ENCODE data around the gene COL6A1.
"Not testable (repeated sequence)": the region's sequence is repeated elsewhere in the genome, so short reads cannot be mapped to it uniquely, and the experiment has no call there.

COL6A1 gene

DNA sequence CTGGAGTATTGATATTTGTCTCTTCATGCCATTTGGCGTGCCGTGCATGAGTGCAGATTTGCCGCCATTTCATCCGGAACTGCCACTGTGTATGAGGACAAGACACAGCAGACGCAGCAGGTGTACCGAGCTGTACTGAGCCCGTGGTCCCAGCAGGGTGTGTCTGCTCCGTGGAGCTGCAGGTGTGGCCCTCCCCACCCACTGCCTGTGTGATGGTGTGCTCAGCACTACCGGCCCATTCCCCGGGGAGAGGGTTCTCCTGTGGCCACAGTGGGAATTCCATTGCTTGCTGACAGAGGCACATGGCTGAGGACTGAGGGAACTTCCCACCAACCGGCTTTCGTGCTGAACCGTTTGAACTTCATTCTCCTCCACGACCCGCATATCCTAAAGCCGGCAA lies 34.3 kb upstream of the COL6A1 start:
- no peak for DNase-seq (ENCODE audit: low read depth)

- DNase-seq (ENCODE audit: low read depth): no peak
Measured at GRCh38 chr21:45947716-45948255, 33.8 kb upstream of the COL6A1 start.

GRCh38 chr21:45948576-45949141 lies 32.9 kb upstream of the COL6A1 start:
- DNase-seq (ENCODE audit: low read depth): no peak

DNA sequence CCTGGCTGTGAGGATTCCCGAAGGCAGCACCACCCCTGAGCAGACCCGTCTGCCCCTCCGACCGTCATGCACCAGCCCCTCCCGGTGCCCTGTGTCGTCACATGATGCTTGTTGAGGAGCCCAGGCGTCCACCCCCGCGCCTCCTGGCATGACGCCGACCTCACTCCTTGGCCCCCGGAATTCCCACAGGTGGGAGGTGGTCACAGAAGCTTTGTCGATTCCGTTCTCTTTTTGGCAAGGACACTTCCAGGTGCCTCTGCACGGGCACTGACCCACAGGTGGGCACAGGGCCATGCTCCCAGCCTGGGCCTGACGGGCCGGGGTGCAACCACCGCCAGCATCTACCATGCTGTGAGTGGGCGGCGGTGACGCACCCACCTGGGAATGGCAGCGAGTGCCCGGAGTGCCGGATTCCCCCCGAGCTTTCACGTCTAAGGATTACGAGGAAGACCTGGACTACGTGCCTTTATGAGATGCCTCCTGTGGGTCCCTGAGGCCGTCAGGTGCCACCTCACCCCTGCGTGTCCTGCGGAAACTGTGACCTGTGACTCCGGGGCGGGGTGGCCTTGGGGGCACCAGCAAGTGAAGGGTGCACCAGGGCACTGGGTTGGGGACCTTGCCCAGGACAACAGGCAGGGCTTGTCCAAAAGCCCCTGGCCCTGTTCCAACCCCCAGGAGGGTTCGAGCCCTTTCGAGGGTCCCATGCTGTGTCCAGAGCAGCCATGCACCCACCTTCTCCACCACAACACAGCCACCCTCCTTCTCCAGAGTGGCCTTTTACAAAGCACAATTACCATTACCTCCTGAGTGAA lies 31.4 kb upstream of the COL6A1 start:
- no peak for DNase-seq (ENCODE audit: low read depth)

- no peak for DNase-seq (ENCODE audit: low read depth)
Measured at GRCh38 chr21:45950740-45951515, 30.6 kb upstream of the COL6A1 start.

GRCh38 chr21:45951676-45952075 lies 29.9 kb upstream of the COL6A1 start:
- no peak for DNase-seq (ENCODE audit: low read depth)

DNA sequence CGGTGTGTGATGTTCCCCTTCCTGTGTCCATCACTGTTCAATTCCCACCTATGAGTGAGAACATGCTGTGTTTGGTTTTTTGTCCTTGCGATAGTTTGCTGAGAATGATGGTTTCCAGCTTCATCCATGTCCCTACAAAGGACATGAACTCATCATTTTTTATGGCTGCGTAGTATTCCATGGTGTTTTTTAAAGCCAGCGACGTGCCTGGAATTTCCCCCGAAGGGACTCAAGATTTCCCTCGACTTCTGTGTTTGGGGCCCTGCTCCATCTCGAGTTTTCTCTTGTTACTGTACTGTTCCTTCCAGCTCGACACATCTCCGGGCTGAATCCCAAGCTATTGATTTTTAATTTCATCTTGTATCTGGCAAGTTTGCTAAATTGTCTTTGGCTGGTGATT lies 29.0 kb upstream of the COL6A1 start:
- not testable (repeated sequence) for DNase-seq (ENCODE audit: low read depth)

- no peak for DNase-seq (ENCODE audit: low read depth)
Measured at GRCh38 chr21:45952974-45953373, 28.6 kb upstream of the COL6A1 start.

DNA sequence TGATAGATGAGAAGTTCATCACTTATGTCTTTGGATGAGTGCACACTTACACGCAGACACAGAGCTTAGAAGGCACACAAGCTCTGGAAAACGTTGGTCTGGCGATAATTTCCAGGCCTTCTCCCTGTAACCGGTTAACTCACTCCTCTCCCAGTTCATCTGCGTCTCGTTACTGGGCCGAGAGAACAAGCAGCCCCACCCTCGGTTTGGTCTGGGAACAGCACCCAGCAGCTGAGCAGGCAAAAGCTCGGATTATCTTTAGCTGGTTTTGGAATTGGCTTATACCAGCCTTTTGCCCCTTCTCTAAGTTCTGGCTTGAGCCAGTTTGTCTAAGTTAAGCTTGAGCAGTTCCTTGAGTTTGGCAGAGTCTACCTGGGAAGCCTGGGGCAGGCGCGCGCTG lies 27.3 kb upstream of the COL6A1 start:
- no peak for DNase-seq (ENCODE audit: low read depth)

DNA sequence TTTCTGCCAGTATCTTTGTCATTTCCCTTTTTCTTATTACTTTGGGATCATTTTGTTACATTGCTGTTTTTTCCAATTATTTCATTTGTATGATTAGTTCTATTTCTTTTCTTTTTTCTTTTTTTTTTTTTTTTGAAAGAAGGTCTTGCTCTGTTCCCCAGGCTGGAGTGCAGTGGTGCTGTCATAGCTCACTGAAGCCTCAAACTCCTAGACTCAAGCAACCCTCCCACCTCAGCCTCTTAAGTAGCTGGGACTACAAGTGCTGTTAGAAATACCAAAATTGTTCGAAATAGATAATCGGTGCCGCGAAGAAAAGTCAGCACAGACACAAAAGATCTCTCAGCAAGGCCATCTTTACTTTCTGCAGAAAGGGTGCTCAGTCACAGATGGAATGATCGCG lies 26.6 kb upstream of the COL6A1 start:
- DNase-seq (ENCODE audit: low read depth): no peak

DNA sequence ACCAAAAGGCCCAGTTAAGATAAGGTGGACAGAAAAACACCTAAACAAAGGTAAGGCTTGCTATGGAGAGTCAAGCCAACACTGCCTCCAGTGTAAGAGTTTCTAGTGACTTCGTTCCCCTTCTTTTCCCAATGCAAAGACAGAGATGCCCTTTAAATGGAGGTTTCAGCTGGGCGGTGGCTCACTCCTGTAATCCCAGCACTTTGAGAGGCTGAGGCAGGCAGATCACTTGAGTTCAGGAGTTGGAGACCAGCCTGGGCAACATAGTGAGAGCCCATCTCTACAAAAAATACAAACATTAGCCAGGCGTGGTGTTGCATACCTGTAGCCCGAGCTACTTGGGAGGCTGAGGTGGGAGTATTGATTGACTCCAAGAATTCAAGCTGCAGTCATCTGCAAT lies 24.0 kb upstream of the COL6A1 start:
- no peak for DNase-seq (ENCODE audit: low read depth)

- no peak for DNase-seq (ENCODE audit: low read depth)
Measured at GRCh38 chr21:45957981-45958600, 23.5 kb upstream of the COL6A1 start.

GRCh38 chr21:45959182-45959581 lies 22.4 kb upstream of the COL6A1 start:
- no peak for DNase-seq (ENCODE audit: low read depth)

GRCh38 chr21:45959779-45960390 lies 21.7 kb upstream of the COL6A1 start:
- DNase-seq (ENCODE audit: low read depth): no peak

DNA sequence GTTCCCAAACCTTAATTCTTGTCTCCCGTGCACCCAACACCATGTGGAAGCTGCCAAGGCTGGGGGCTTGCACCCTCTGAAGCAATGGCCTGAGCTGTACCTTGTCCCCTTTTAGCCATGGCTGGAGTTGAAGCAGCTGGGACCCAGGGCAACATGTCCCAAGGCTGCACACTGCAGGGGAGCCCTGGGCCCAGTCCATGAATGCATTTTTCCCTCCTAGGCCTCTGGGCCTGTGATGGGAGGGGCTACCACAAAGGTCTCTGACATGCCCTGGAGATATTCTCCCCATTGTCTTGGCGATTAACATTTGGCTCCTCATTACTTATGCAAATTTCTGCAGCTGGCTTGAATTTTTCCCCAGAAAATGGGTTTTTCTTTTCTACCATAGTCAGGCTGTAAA lies 20.2 kb upstream of the COL6A1 start:
- not testable (repeated sequence) for DNase-seq (ENCODE audit: low read depth)

DNA sequence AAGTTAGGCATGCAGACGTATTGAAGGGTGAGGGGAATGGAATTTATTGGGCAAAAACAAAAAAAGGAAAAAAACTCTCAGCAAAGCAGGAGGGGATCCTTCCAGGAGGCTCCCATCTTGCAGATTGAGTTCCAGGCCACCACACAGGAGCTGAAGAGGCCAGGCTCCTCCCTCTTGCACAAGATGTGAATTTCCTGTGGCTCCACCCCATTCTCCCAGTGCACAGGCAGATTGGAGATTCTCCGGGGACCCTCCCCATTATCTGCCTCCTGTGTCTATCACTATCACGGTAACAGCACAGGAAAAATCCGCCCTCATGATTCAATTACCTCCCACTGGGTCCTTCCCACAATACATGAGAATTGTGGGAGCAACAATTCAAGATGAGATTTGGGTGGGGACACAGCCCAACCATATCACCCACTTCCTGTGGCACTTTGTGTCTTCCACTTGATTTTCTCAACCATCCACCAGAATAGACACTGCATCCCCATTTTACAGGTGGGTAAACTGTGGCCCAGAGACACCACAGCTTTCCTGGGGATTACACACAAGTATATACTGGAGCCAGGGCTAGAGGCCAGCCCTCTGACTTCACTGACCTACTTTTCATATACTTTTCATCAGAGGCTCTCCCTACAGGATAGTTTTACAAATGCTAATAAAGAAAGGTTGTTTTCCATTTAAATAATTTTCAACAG lies 18.9 kb upstream of the COL6A1 start:
- DNase-seq (ENCODE audit: low read depth): no peak

DNA sequence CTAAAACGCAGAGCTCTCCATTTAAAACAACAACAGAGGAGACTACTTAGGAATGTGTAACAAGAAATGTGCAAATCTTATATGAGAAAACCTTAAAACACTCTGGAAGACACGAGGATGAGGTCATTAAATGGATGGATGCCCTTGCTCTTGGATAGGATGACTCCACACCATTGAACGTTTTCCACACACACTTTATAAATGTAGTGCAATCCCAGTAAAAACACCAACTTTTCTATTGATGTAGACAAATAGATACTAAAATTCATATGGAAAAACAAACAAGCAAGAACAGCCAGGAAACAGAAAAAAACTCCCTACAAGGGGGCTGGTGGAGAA lies 18.4 kb upstream of the COL6A1 start:
- no peak for DNase-seq (ENCODE audit: low read depth)

GRCh38 chr21:45964649-45965048 lies 16.9 kb upstream of the COL6A1 start:
- DNase-seq (ENCODE audit: low read depth): no peak

DNA sequence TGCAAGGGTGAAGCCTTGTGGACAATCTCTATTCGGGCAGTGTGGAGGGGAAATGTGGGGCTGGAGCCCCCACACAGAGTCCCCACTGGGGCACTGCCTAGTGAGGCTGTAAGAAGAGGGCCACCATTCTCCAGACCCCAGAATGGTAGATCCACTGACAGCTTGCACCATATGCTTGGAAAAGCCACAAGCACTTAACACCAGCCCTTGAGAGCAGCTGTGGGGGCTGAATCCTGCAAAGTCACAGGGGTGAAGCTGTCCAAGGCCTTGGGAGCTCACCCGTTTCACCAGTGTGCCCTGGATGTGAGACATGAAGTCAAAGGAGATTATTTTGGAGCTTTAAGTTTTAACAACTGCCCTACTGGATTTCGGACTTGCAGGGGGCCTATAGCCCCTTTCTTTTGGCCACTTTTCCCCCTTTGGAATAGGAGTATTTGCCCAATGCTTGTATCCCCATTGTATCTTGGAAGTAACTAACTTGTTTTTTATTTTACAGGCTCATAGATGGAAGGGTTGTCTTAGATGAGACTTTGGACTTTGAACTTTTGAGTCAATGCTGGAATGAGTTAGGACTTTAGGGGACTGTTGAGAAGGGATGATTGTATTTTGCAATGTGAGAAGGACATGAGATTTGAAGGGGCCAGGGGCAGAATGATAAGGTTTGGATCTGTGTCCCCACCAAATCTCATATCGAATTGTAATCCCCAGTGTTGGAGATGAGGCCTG lies 16.3 kb upstream of the COL6A1 start:
- DNase-seq (ENCODE audit: low read depth): no peak

- DNase-seq (ENCODE audit: low read depth): no peak
Measured at GRCh38 chr21:45966791-45967394, 14.7 kb upstream of the COL6A1 start.

Measured in HS-5 (cell line).